GM19240 (cell line): ENCODE measurements around the gene EEF1A2.
"Not testable (repeated sequence)": the region's sequence is repeated elsewhere in the genome, so short reads cannot be mapped to it uniquely, and the experiment has no call there.

Source experiments
- DNase-seq: peaks from one replicate; pipeline ENCODE4 v3.0.0; 2011; ENCODE audit warnings: low spot score; ENCODE audit not compliant: insufficient read length

The EEF1A2 gene

DNA sequence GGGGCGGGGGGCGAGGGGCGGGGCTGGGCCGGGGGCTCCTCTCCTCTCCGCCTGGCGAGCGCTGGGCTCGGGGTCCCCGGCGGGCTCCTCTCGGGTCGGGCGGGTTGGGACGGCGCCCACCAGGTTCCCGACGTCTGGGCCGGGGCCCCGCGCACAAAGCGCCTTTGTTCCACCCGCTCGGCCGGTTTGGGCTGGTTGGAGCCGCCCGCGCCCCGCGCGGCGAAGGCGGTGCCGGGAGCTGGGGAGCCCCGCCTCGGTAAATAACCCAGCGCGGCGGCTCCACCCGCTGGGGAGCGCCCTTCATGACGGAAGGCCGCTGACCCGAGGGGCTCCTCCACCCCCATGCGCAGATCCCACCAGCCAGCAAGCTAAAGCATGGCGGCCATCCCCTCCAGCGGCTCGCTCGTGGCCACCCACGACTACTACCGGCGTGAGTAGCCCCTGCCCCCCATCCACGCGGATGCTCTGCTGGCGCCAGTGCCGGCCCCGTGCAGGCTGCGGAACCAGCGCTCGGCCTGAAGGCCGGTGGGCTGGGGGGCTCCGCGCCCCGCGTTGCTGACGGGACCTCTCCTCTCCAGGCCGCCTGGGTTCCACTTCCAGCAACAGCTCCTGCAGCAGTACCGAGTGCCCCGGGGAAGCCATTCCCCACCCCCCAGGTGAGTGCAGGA is 22.2 kb upstream of the EEF1A2 start:
- DNase-seq, result peak; percentile 81

- DNase-seq, result peak; percentile 92
Observed at GRCh38 chr20:63520504-63520933, 21.6 kb upstream of the EEF1A2 start, which contains the start of gene PPDPF. Gene PPDPF (plus strand): TSS chr20:63520765. CDS start chr20:63521309, 544 bp downstream.

GRCh38 chr20:63519668-63520503 is 21.0 kb upstream of the EEF1A2 start:
- no peak for DNase-seq

GRCh38 chr20:63518946-63519667 is 20.2 kb upstream of the EEF1A2 start:
- DNase-seq, result no peak

DNA sequence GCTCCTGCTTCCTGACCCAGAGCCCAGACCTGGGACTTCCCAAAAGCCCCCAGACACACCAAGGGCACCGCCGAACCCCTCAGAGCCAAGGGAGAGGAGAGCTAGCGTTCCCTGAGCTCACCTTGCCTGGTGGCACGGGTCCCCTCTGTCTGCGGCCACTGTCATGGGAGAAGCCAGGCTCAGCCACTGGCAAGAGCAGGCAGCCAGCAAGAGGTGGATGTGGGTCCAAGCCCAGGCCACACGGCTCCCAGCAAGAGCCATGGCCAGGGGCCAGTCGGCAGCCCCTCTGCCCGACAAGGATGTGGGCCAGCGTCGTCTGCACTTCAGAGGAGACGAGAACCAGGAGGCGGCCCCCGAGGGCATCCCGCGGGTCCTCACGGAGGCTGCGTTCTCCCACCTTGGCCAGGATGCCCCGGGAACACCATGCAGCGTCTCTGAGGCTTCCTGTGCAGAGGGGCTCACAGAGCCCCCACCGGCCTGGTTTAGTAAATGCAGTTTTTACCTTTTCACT is 19.5 kb upstream of the EEF1A2 start:
- DNase-seq, result no peak

GRCh38 chr20:63517376-63518309 is 18.8 kb upstream of the EEF1A2 start:
- DNase-seq, result no peak

GRCh38 chr20:63514520-63514919 is 15.6 kb upstream of the EEF1A2 start:
- DNase-seq, result not testable (repeated sequence)

GRCh38 chr20:63513207-63513606 is 14.3 kb upstream of the EEF1A2 start:
- DNase-seq, result no peak

DNA sequence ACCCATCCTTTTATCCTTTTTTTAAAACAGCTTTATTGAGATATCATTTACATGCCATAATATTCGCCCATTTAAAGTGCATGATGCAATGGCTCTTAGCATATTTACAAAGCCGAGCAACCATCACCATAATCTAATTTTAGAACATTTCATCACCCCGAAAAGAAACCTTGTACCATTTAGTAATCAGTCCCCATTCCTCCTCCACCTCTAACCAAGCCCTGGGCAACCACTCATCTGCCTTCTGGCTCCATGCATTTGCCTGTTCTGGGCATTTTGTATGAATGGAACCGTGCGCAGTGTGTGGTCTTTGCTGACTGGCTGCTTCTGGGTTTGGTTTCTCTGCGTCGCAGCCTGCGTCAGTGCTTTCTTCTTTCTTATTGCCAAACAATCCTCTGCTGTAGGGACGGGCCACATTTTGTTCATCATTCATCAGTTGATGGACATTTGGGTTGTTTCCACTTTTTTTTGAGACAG is 10.2 kb upstream of the EEF1A2 start:
- DNase-seq, result no peak

DNA sequence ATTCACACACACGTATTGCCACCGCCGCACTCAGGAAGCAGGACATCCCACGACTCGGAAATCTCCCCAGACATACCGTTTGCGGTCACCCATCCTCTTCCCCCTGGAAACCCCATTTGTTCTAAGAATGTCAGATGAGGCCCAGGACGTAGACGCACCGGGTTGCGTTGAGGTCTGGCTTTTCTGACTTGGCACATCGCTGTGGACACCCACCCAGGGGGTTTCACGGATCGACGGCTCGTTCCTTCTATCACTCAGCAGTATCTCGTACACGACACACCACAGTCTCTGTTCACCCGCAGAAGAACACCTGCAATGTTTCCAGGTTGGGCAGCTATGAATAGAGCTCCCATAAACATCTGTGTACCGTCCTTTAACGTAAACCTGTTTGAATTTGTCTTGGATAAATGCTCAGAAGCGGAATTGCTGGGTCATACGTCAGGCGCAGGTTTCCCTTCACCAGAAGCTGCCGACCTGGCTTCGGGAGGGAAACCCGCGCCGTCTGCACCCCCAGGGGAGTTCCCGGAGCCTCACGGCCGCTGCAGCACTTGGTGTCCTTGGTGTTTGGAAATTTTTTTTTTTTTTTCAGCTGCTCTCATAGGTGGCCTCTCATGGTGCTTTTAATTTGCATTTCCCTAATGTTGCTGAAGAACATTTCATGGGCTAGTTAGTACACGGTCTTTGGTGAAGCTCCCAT is 9.3 kb upstream of the EEF1A2 start:
- DNase-seq, result no peak

DNA sequence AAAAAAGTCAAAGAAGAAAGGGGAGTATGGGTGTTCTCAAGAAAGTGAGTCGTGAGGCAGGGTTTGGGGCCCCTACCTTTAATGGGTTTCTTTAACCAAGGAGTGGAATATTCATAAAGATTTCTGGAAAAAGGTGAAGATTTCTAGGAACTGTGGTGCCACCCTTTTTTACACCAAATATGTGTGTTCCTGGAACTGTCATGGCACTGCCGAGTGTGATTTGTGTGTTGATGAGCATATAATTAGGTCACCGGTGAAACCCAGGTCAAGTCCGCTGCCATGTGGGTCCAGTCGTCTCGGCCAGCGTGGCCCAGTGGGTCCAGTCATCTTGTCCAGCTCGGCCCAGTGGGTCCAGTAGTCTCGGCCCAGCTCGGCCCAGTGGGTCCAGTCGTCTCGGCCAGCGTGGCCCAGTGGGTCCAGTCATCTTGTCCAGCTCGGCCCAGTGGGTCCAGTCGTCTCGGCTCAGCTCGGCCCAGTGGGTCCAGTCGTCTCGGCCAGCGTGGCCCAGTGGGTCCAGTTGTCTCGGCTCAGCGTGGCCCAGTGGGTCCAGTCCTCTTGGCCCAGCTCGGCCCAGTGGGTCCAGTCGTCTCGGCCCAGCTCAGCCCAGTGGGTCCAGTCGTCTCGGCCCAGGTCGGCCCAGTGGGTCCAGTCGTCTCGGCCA is 8.3 kb upstream of the EEF1A2 start:
- no peak for DNase-seq

DNA sequence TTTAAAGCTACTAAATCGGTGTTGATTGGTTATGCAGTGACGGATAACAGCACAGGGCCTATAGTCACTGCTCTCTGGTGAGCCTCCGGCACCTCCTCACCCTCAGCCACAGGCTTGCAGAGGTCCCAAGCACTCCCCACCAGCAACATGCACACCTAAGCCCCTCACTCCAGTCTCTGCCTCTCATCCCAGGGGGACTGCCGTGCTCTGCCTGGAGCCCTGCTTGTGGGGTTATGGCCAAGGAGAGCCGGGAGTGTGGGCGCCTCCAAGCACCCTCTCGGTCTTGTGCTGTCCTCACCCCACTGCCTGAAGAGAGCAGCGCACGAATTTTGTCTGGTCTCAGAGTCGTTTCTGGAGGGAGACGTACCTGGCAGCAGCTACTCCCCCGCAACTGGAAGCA is 6.8 kb upstream of the EEF1A2 start:
- DNase-seq, result no peak

DNA sequence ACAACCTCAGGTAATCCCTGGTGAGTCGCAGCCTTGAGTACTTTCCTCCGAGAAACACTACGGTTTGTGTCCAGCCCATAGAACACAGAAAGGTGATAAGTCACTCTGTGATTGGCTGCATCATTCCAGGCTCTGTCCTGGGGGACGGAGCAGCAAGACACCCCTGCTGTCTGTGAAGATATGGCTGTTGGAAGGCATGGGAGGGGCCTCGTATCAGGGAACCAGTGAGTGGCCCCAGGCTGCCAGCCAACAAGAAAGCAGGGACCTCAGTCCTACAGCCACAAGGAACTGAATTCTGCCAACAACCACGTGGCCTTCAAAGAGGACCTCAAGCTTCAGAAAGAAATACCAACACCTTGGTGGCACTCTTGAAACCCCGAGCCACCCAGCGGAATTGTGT is 6.4 kb upstream of the EEF1A2 start:
- DNase-seq, result no peak

- no peak for DNase-seq
Observed at GRCh38 chr20:63504642-63505041, 5.8 kb upstream of the EEF1A2 start.

GRCh38 chr20:63503524-63503923 is 4.6 kb upstream of the EEF1A2 start:
- DNase-seq, result no peak

GRCh38 chr20:63502671-63503172 is 3.8 kb upstream of the EEF1A2 start:
- DNase-seq, result no peak

DNA sequence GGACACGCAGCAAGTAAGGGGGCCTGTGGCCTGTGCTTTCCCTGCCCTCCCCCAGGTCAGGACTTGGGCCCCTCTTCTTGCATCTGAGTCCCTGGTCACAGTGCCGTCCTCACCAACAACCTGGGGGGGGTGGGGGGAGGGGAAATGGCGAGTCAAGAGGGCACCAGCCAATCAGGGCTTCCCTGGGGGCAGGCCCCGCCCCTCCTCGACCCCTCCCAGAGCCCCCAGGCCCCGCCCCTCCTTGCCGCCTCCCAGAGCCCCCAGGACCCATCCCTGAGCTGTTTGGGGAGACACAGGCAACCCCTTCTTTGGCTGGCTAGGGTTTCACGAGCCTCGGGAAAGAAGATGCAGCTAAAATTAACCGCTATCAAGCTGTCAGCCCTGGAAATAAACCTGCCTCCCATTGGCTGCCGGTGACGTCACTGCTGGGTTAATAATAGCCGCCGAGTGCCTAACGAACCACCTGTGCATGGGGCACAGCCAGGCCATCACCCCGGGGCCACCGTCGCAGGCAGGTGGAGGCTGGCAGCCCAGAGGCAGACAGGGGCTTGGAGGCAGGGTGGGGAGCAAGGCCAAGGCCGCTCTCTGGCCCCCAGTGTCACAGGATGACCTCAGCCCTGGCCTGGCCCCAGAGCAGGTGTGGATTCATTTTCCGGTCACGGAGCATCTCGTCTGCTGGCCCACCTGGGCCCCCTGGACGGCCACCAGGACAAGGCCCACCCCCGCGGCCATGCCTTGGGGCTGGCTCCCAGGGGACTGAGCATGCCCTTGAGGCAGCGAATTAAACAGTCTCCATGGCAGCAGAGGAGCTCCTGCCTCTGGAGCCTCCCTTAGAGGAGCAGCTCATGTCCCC is 3.2 kb upstream of the EEF1A2 start:
- no peak for DNase-seq
